ENCODE measurements around the gene PPM1E. TPM values are rescaled to one million over a fixed set of nuclear protein-coding genes. Genes with fewer than 3 reads are reported as not detected.
"Not testable (repeated sequence)": the region's sequence is repeated elsewhere in the genome, so short reads cannot be mapped to it uniquely, and the experiment has no call there.

Gene PPM1E
- total RNA-seq, 1 donor = not detected

GRCh38 chr17:58757162-58757613, 1.5 kb downstream of the PPM1E start:
- Histone ChIP-seq H3K27me3 (ENCODE audit: insufficient read depth, low read length) (peaks cover 78% of the 10 kb centered on the region), H3K4me1 (ENCODE audit: insufficient read depth, low read length) (peaks cover 19% of the 10 kb centered on the region), H3K9me3 (ENCODE audit: low read depth, low read length) (no peaks in the 10 kb centered on the region), H3K4me3 (ENCODE audit: low read length) (no peak overlapping the region)

GRCh38 chr17:58758890-58759289, 3.2 kb downstream of the PPM1E start:
- no peaks in the 10 kb centered on the region for H3K9me3 ChIP-seq (ENCODE audit: low read depth, low read length)
- no peak overlapping the region for H3K4me3 ChIP-seq (ENCODE audit: low read length)
- H3K4me1 ChIP-seq (ENCODE audit: insufficient read depth, low read length) = peaks cover 19% of the 10 kb centered on the region
- H3K27me3 ChIP-seq (ENCODE audit: insufficient read depth, low read length) = peaks cover 69% of the 10 kb centered on the region

- Histone ChIP-seq H3K4me1 (ENCODE audit: insufficient read depth, low read length) (peaks cover 19% of the 10 kb centered on the region), H3K9me3 (ENCODE audit: low read depth, low read length) (no peaks in the 10 kb centered on the region), H3K4me3 (ENCODE audit: low read length) (no peak overlapping the region), H3K27me3 (ENCODE audit: insufficient read depth, low read length) (peaks cover 65% of the 10 kb centered on the region)
Observed at GRCh38 chr17:58759522-58759921, 3.9 kb downstream of the PPM1E start.

GRCh38 chr17:58760248-58760647, 4.6 kb downstream of the PPM1E start:
- H3K4me1 ChIP-seq (ENCODE audit: insufficient read depth, low read length) = peaks cover 18% of the 10 kb centered on the region
- H3K4me3 ChIP-seq (ENCODE audit: low read length) = no peak overlapping the region
- H3K9me3 ChIP-seq (ENCODE audit: low read depth, low read length) = no peaks in the 10 kb centered on the region
- H3K27me3 ChIP-seq (ENCODE audit: insufficient read depth, low read length) = peaks cover 58% of the 10 kb centered on the region

GRCh38 chr17:58763263-58763662, 7.6 kb downstream of the PPM1E start:
- Histone ChIP-seq H3K9me3 (ENCODE audit: low read depth, low read length) (no peaks in the 10 kb centered on the region), H3K4me3 (ENCODE audit: low read length) (no peak overlapping the region), H3K27me3 (ENCODE audit: insufficient read depth, low read length) (peaks cover 31% of the 10 kb centered on the region), H3K4me1 (ENCODE audit: insufficient read depth, low read length) (no peaks in the 10 kb centered on the region)

GRCh38 chr17:58764373-58764772, 8.7 kb downstream of the PPM1E start:
- Histone ChIP-seq H3K27me3 (ENCODE audit: insufficient read depth, low read length) (peaks cover 19% of the 10 kb centered on the region), H3K9me3 (ENCODE audit: low read depth, low read length) (no peaks in the 10 kb centered on the region), H3K4me3 (ENCODE audit: low read length) (no peak overlapping the region), H3K4me1 (ENCODE audit: insufficient read depth, low read length) (no peaks in the 10 kb centered on the region)

- not testable (repeated sequence) for H3K4me3 ChIP-seq (ENCODE audit: low read length); H3K27me3 ChIP-seq (ENCODE audit: insufficient read depth, low read length); H3K4me1 ChIP-seq (ENCODE audit: insufficient read depth, low read length); H3K9me3 ChIP-seq (ENCODE audit: low read depth, low read length)
Observed at GRCh38 chr17:58778482-58778881, 22.8 kb downstream of the PPM1E start.

- Histone ChIP-seq H3K27me3 (ENCODE audit: insufficient read depth, low read length) (no peaks in the 10 kb centered on the region), H3K4me3 (ENCODE audit: low read length) (no peak overlapping the region), H3K9me3 (ENCODE audit: low read depth, low read length) (no peaks in the 10 kb centered on the region), H3K4me1 (ENCODE audit: insufficient read depth, low read length) (no peaks in the 10 kb centered on the region)
Observed at GRCh38 chr17:58779446-58779845, 23.8 kb downstream of the PPM1E start.

- Histone ChIP-seq H3K9me3 (ENCODE audit: low read depth, low read length) (no peaks in the 10 kb centered on the region), H3K4me3 (ENCODE audit: low read length) (no peak overlapping the region), H3K27me3 (ENCODE audit: insufficient read depth, low read length) (peaks cover 2% of the 10 kb centered on the region), H3K4me1 (ENCODE audit: insufficient read depth, low read length) (no peaks in the 10 kb centered on the region)
Observed at GRCh38 chr17:58783380-58783779, 27.7 kb downstream of the PPM1E start.

- Histone ChIP-seq H3K4me1 (ENCODE audit: insufficient read depth, low read length) (no peaks in the 10 kb centered on the region), H3K9me3 (ENCODE audit: low read depth, low read length) (no peaks in the 10 kb centered on the region), H3K27me3 (ENCODE audit: insufficient read depth, low read length) (peaks cover 4% of the 10 kb centered on the region), H3K4me3 (ENCODE audit: low read length) (no peak overlapping the region)
Observed at GRCh38 chr17:58785097-58785496, 29.4 kb downstream of the PPM1E start.

GRCh38 chr17:58786586-58787295, 31.1 kb downstream of the PPM1E start:
- no peak overlapping the region for H3K4me3 ChIP-seq (ENCODE audit: low read length)
- no peaks in the 10 kb centered on the region for H3K4me1 ChIP-seq (ENCODE audit: insufficient read depth, low read length)
- H3K9me3 ChIP-seq (ENCODE audit: low read depth, low read length) = no peaks in the 10 kb centered on the region
- peaks cover 4% of the 10 kb centered on the region for H3K27me3 ChIP-seq (ENCODE audit: insufficient read depth, low read length)

- H3K4me1 ChIP-seq (ENCODE audit: insufficient read depth, low read length) = no peaks in the 10 kb centered on the region
Observed at GRCh38 chr17:58788199-58788598, 32.5 kb downstream of the PPM1E start.

GRCh38 chr17:58789160-58789559, 33.5 kb downstream of the PPM1E start:
- peaks cover 4% of the 10 kb centered on the region for H3K27me3 ChIP-seq (ENCODE audit: insufficient read depth, low read length)
- no peaks in the 10 kb centered on the region for H3K9me3 ChIP-seq (ENCODE audit: low read depth, low read length)
- H3K4me1 ChIP-seq (ENCODE audit: insufficient read depth, low read length) = no peaks in the 10 kb centered on the region
- H3K4me3 ChIP-seq (ENCODE audit: low read length) = no peak overlapping the region

More at GRCh38 chr17:58788199-58788598, 32.5 kb downstream of the PPM1E start:
- Histone ChIP-seq H3K9me3 (ENCODE audit: low read depth, low read length) (no peaks in the 10 kb centered on the region), H3K4me3 (ENCODE audit: low read length) (no peak overlapping the region), H3K27me3 (ENCODE audit: insufficient read depth, low read length) (peaks cover 4% of the 10 kb centered on the region)

GRCh38 chr17:58789831-58790230, 34.2 kb downstream of the PPM1E start:
- Histone ChIP-seq H3K4me1 (ENCODE audit: insufficient read depth, low read length) (no peaks in the 10 kb centered on the region), H3K27me3 (ENCODE audit: insufficient read depth, low read length) (peaks cover 4% of the 10 kb centered on the region), H3K9me3 (ENCODE audit: low read depth, low read length) (no peaks in the 10 kb centered on the region), H3K4me3 (ENCODE audit: low read length) (no peak overlapping the region)

GRCh38 chr17:58794508-58794907, 38.9 kb downstream of the PPM1E start:
- not testable (repeated sequence) for H3K27me3 ChIP-seq (ENCODE audit: insufficient read depth, low read length); H3K4me1 ChIP-seq (ENCODE audit: insufficient read depth, low read length); H3K9me3 ChIP-seq (ENCODE audit: low read depth, low read length); H3K4me3 ChIP-seq (ENCODE audit: low read length)

- H3K4me1 ChIP-seq (ENCODE audit: insufficient read depth, low read length) = no peaks in the 10 kb centered on the region
- H3K9me3 ChIP-seq (ENCODE audit: low read depth, low read length) = peaks cover 6% of the 10 kb centered on the region
- peaks cover 4% of the 10 kb centered on the region for H3K27me3 ChIP-seq (ENCODE audit: insufficient read depth, low read length)
- H3K4me3 ChIP-seq (ENCODE audit: low read length) = no peak overlapping the region
Observed at GRCh38 chr17:58802188-58802587, 46.5 kb downstream of the PPM1E start.

Measured in mononuclear cell (primary cell).